Measurements from ENCODE around the gene PRKCQ.

The PRKCQ gene

GRCh38 chr10:6565588-6565987, 14.5 kb downstream of the PRKCQ start:
- DNase-seq = no peak

GRCh38 chr10:6564367-6564766, 15.7 kb downstream of the PRKCQ start:
- no peak for DNase-seq

- no peak for DNase-seq
Measured at GRCh38 chr10:6563731-6564130, 16.3 kb downstream of the PRKCQ start.

- no peak for DNase-seq
Measured at GRCh38 chr10:6563075-6563474, 17.0 kb downstream of the PRKCQ start.

- DNase-seq = no peak
Measured at GRCh38 chr10:6562221-6562620, 17.9 kb downstream of the PRKCQ start.

GRCh38 chr10:6561552-6561951, 18.5 kb downstream of the PRKCQ start:
- DNase-seq = no peak

- DNase-seq = no peak
Measured at GRCh38 chr10:6558759-6559461, 21.2 kb downstream of the PRKCQ start.

GRCh38 chr10:6558272-6558671, 21.8 kb downstream of the PRKCQ start:
- DNase-seq = no peak

GRCh38 chr10:6553937-6554336, 26.1 kb downstream of the PRKCQ start:
- DNase-seq = no peak

GRCh38 chr10:6543431-6544005, 36.6 kb downstream of the PRKCQ start:
- no peak for DNase-seq

- DNase-seq = no peak
Measured at GRCh38 chr10:6542999-6543430, 37.1 kb downstream of the PRKCQ start.

- DNase-seq = no peak
Measured at GRCh38 chr10:6539833-6540232, 40.2 kb downstream of the PRKCQ start.

- DNase-seq = no peak
Measured at GRCh38 chr10:6537770-6538169, 42.3 kb downstream of the PRKCQ start.

- no peak for DNase-seq
Measured at GRCh38 chr10:6536102-6536501, 44.0 kb downstream of the PRKCQ start.

- no peak for DNase-seq
Measured at GRCh38 chr10:6535156-6535764, 44.8 kb downstream of the PRKCQ start.

- no peak for DNase-seq
Measured at GRCh38 chr10:6532321-6532720, 47.8 kb downstream of the PRKCQ start.

- DNase-seq = no peak
Measured at GRCh38 chr10:6530966-6531365, 49.1 kb downstream of the PRKCQ start.

GRCh38 chr10:6530211-6530840, 49.8 kb downstream of the PRKCQ start:
- no peak for DNase-seq

GRCh38 chr10:6528198-6528950, 51.7 kb downstream of the PRKCQ start:
- DNase-seq = no peak

- no peak for DNase-seq
Measured at GRCh38 chr10:6525599-6526165, 54.4 kb downstream of the PRKCQ start.

- DNase-seq = no peak
Measured at GRCh38 chr10:6522230-6522629, 57.8 kb downstream of the PRKCQ start.

- DNase-seq = no peak
Measured at GRCh38 chr10:6520138-6520537, 59.9 kb downstream of the PRKCQ start.

Data from NCI-H1436 treated with DMSO at 0.1 percent for 48 hours (cell line).